Activated T-cell treated with anti-CD3 and anti-CD28 coated beads, Interleukin-2, amount 50 U/mL, for 4 hours (primary cell): ENCODE results near the gene INVS. TPM values are rescaled to one million over a fixed set of nuclear protein-coding genes. Genes with fewer than 3 reads are reported as not detected.
"Not testable (repeated sequence)": the region's sequence is repeated elsewhere in the genome, so short reads cannot be mapped to it uniquely, and the experiment has no call there.

ENCODE experiments used
- ATAC-seq, 2 donors: fragments of 200-7000 bp; cut with Tn5 transposase; one replicate each; pipeline ENCODE4 v1.10.0; 2021
- DNase-seq: peaks from one replicate; pipeline ENCODE4 v3.0.0-alpha.2; 2020
- H3K27me3 Mint-ChIP-seq: one replicate; pipeline ENCODE4 v1.8.0; 2021; ENCODE audit warnings: low read depth, mixed read lengths
- H3K36me3 Mint-ChIP-seq: one replicate; pipeline ENCODE4 v1.8.0; 2022; ENCODE audit warnings: mixed read lengths; ENCODE audit not compliant: insufficient read depth
- H3K4me1 Mint-ChIP-seq: one replicate; pipeline ENCODE4 v1.8.0; 2021; ENCODE audit warnings: low read depth, mixed read lengths
- H3K4me3 Mint-ChIP-seq: one replicate; pipeline ENCODE4 v1.8.0; 2021; ENCODE audit warnings: mild to moderate bottlenecking, moderate library complexity, mixed read lengths
- H3K9me3 Mint-ChIP-seq: one replicate; pipeline ENCODE4 v1.8.0; 2021; ENCODE audit warnings: mixed read lengths
- total RNA-seq, 3 donors: library from RNA; stranded (reverse); gene quantifications; one replicate each; pipeline ENCODE4 v1.2.1, GENCODE V29; 2021

The INVS gene
- total RNA-seq, 3 donors from 2014 or later: 10.2 to 11.1 (median 10.4) TPM

- peaks cover 30% of the 10 kb centered on the region for H3K4me1 Mint-ChIP-seq
Measured at GRCh38 chr9:100070104-100071041, 28.7 kb upstream of the INVS start.

GRCh38 chr9:100071271-100071670 lies 27.8 kb upstream of the INVS start:
- DNase-seq (no peak), ATAC-seq (no peak)
- Mint-ChIP-seq H3K27me3 (no peaks in the 10 kb centered on the region), H3K36me3 (peaks cover 15% of the 10 kb centered on the region), H3K9me3 (no peaks in the 10 kb centered on the region), H3K4me1 (peaks cover 30% of the 10 kb centered on the region), H3K4me3 (no peak overlapping the region)

More at GRCh38 chr9:100070104-100071041, 28.7 kb upstream of the INVS start:
- H3K36me3 Mint-ChIP-seq: peaks cover 15% of the 10 kb centered on the region
- ATAC-seq (no peak), DNase-seq (no peak)
- no peaks in the 10 kb centered on the region for H3K27me3 Mint-ChIP-seq
- no peaks in the 10 kb centered on the region for H3K9me3 Mint-ChIP-seq
- H3K4me3 Mint-ChIP-seq: no peak overlapping the region

- no peak overlapping the region for H3K4me3 Mint-ChIP-seq
- DNase-seq: no peak
- peaks cover 19% of the 10 kb centered on the region for H3K36me3 Mint-ChIP-seq
- no peaks in the 10 kb centered on the region for H3K9me3 Mint-ChIP-seq
- ATAC-seq: no peak
- no peaks in the 10 kb centered on the region for H3K27me3 Mint-ChIP-seq
- H3K4me1 Mint-ChIP-seq: peaks cover 30% of the 10 kb centered on the region
Measured at GRCh38 chr9:100072805-100073204, 26.2 kb upstream of the INVS start.

GRCh38 chr9:100074093-100074492 lies 24.9 kb upstream of the INVS start:
- Mint-ChIP-seq H3K27me3 (no peaks in the 10 kb centered on the region), H3K4me1 (peaks cover 36% of the 10 kb centered on the region), H3K4me3 (no peak overlapping the region), H3K9me3 (no peaks in the 10 kb centered on the region), H3K36me3 (peaks cover 24% of the 10 kb centered on the region)
- no peak for DNase-seq
- no peak for ATAC-seq

GRCh38 chr9:100074989-100075388 lies 24.1 kb upstream of the INVS start:
- DNase-seq: no peak
- peaks cover 37% of the 10 kb centered on the region for H3K4me1 Mint-ChIP-seq
- H3K27me3 Mint-ChIP-seq: no peaks in the 10 kb centered on the region
- no peak overlapping the region for H3K4me3 Mint-ChIP-seq
- ATAC-seq: no peak
- no peaks in the 10 kb centered on the region for H3K9me3 Mint-ChIP-seq
- H3K36me3 Mint-ChIP-seq: peaks cover 24% of the 10 kb centered on the region

- H3K27me3 Mint-ChIP-seq, ATAC-seq, DNase-seq, H3K9me3 Mint-ChIP-seq, H3K4me3 Mint-ChIP-seq: not testable (repeated sequence)
- Mint-ChIP-seq H3K4me1 (peaks cover 39% of the 10 kb centered on the region), H3K36me3 (peaks cover 22% of the 10 kb centered on the region)
Measured at GRCh38 chr9:100076256-100076655, 22.8 kb upstream of the INVS start.

- Mint-ChIP-seq H3K4me3 (no peak overlapping the region), H3K4me1 (peaks cover 74% of the 10 kb centered on the region), H3K27me3 (no peaks in the 10 kb centered on the region), H3K9me3 (no peaks in the 10 kb centered on the region), H3K36me3 (peaks cover 6% of the 10 kb centered on the region)
- DNase-seq (no peak), ATAC-seq (no peak)
Measured at GRCh38 chr9:100082782-100083181, 16.3 kb upstream of the INVS start.

GRCh38 chr9:100083448-100084127 lies 15.5 kb upstream of the INVS start:
- Mint-ChIP-seq H3K4me1 (peaks cover 80% of the 10 kb centered on the region), H3K27me3 (no peaks in the 10 kb centered on the region), H3K9me3 (no peaks in the 10 kb centered on the region), H3K36me3 (peaks cover 4% of the 10 kb centered on the region), H3K4me3 (peak overlapping the region; percentile 12)
- ATAC-seq (peak; percentile 75), DNase-seq (no peak)

GRCh38 chr9:100084128-100084453 lies 15.0 kb upstream of the INVS start:
- H3K9me3 Mint-ChIP-seq: no peaks in the 10 kb centered on the region
- ATAC-seq (no peak), DNase-seq (no peak)
- peak overlapping the region; percentile 12 for H3K4me3 Mint-ChIP-seq
- no peaks in the 10 kb centered on the region for H3K36me3 Mint-ChIP-seq
- H3K27me3 Mint-ChIP-seq: no peaks in the 10 kb centered on the region
- H3K4me1 Mint-ChIP-seq: peaks cover 80% of the 10 kb centered on the region

- DNase-seq (no peak), ATAC-seq (peak; percentile 69 to 78)
- Mint-ChIP-seq H3K36me3 (no peaks in the 10 kb centered on the region), H3K9me3 (no peaks in the 10 kb centered on the region), H3K27me3 (no peaks in the 10 kb centered on the region), H3K4me1 (peaks cover 81% of the 10 kb centered on the region), H3K4me3 (no peak overlapping the region)
Measured at GRCh38 chr9:100084734-100085133, 14.3 kb upstream of the INVS start.

GRCh38 chr9:100086097-100086635 lies 12.9 kb upstream of the INVS start:
- no peaks in the 10 kb centered on the region for H3K27me3 Mint-ChIP-seq
- ATAC-seq (no peak), DNase-seq (no peak)
- peaks cover 79% of the 10 kb centered on the region for H3K4me1 Mint-ChIP-seq
- no peaks in the 10 kb centered on the region for H3K9me3 Mint-ChIP-seq
- no peak overlapping the region for H3K4me3 Mint-ChIP-seq
- no peaks in the 10 kb centered on the region for H3K36me3 Mint-ChIP-seq

- Mint-ChIP-seq H3K4me3 (peak overlapping the region; percentile 57), H3K27me3 (no peaks in the 10 kb centered on the region), H3K9me3 (no peaks in the 10 kb centered on the region), H3K4me1 (peaks cover 78% of the 10 kb centered on the region), H3K36me3 (no peaks in the 10 kb centered on the region)
- DNase-seq (no peak), ATAC-seq (no peak)
Measured at GRCh38 chr9:100087218-100087617, 11.8 kb upstream of the INVS start.

- peak; percentile 19 to 28 for ATAC-seq
- Mint-ChIP-seq H3K4me1 (peaks cover 78% of the 10 kb centered on the region), H3K4me3 (peak overlapping the region; percentile 57), H3K27me3 (no peaks in the 10 kb centered on the region), H3K36me3 (no peaks in the 10 kb centered on the region), H3K9me3 (no peaks in the 10 kb centered on the region)
- DNase-seq: no peak
Measured at GRCh38 chr9:100088202-100088601, 10.8 kb upstream of the INVS start.

- peaks cover 69% of the 10 kb centered on the region for H3K4me1 Mint-ChIP-seq
- ATAC-seq (no peak), DNase-seq (no peak)
- H3K27me3 Mint-ChIP-seq: no peaks in the 10 kb centered on the region
- H3K9me3 Mint-ChIP-seq: no peaks in the 10 kb centered on the region
- H3K36me3 Mint-ChIP-seq: no peaks in the 10 kb centered on the region
- no peak overlapping the region for H3K4me3 Mint-ChIP-seq
Measured at GRCh38 chr9:100090880-100091279, 8.2 kb upstream of the INVS start.
